ENCODE results near the gene NUTF2.

Gene NUTF2

GRCh38 chr16:67886387-67886786, 39.7 kb downstream of the NUTF2 start:
- no peak for DNase-seq (ENCODE audit: low read depth)
- H3K4me3 ChIP-seq (ENCODE audit: low read depth, low read length): no peak overlapping the region
- in situ Hi-C loops (cut with HindIII; ENCODE audit: low sequenced_read_pairs): no loop called here
- TF ChIP-seq CTCF (IDR thresholded peaks at IDR 0.05; ENCODE audit: low read depth, low read length, missing control alignments): no peak

- TF ChIP-seq CTCF (IDR thresholded peaks at IDR 0.05; ENCODE audit: low read depth, low read length, missing control alignments): no peak
- in situ Hi-C loops (cut with HindIII; ENCODE audit: low sequenced_read_pairs): no loop called here
These were observed 41.6 kb downstream of the NUTF2 start for GRCh38 chr16:67888331-67888730.

GRCh38 chr16:67892375-67892774, 45.6 kb downstream of the NUTF2 start:
- TF ChIP-seq CTCF (IDR thresholded peaks at IDR 0.05; ENCODE audit: low read depth, low read length, missing control alignments): no peak
- DNase-seq (ENCODE audit: low read depth): no peak
- peak overlapping the region; percentile 32 for H3K4me3 ChIP-seq (ENCODE audit: low read depth, low read length)
- in situ Hi-C loops (cut with HindIII; ENCODE audit: low sequenced_read_pairs): no loop called here

More at GRCh38 chr16:67888331-67888730, 41.6 kb downstream of the NUTF2 start:
- H3K4me3 ChIP-seq (ENCODE audit: low read depth, low read length): no peak overlapping the region
- no peak for DNase-seq (ENCODE audit: low read depth)

GRCh38 chr16:67892899-67893742, 46.4 kb downstream of the NUTF2 start, which contains the start of gene PSKH1:
TSS of gene PSKH1 (plus strand) at chr16:67893254. CDS start at chr16:67908750, 15,496 bp downstream.
- no peak for TF ChIP-seq CTCF (IDR thresholded peaks at IDR 0.05; ENCODE audit: low read depth, low read length, missing control alignments)
- in situ Hi-C loops (cut with HindIII; ENCODE audit: low sequenced_read_pairs): no loop called here
- H3K4me3 ChIP-seq (ENCODE audit: low read depth, low read length): peak within 1 kb of the TSS; percentile 94
- peak; percentile 87 for DNase-seq (ENCODE audit: low read depth)

- TF ChIP-seq CTCF (IDR thresholded peaks at IDR 0.05; ENCODE audit: low read depth, low read length, missing control alignments): no peak
- in situ Hi-C loops (cut with HindIII; ENCODE audit: low sequenced_read_pairs): no loop called here
- DNase-seq (ENCODE audit: low read depth): no peak
- H3K4me3 ChIP-seq (ENCODE audit: low read depth, low read length): peak overlapping the region; percentile 94
These were observed 47.1 kb downstream of the NUTF2 start for GRCh38 chr16:67893743-67894399.

- no peak overlapping the region for H3K4me3 ChIP-seq (ENCODE audit: low read depth, low read length)
- in situ Hi-C loops (cut with HindIII; ENCODE audit: low sequenced_read_pairs): no loop called here
- TF ChIP-seq CTCF (IDR thresholded peaks at IDR 0.05; ENCODE audit: low read depth, low read length, missing control alignments): no peak
- no peak for DNase-seq (ENCODE audit: low read depth)
These were observed 50.5 kb downstream of the NUTF2 start for GRCh38 chr16:67897231-67897630.
